ENCODE data around the gene INPP5D. TPM values are rescaled to one million over a fixed set of nuclear protein-coding genes. Genes with fewer than 3 reads are reported as not detected.

INPP5D gene
- total and polyA plus RNA-seq, 8 donors: 3.7 to 564 (median 8.5) TPM

- 68 to 78% (median 77%) methylated on average over 14 to 17 of the region's 17 CpGs for WGBS, 5 donors
- H3K4me3 ChIP-seq: no peak overlapping the region
- no peak for TF ChIP-seq EP300 (IDR thresholded peaks at IDR 0.05)
- TF ChIP-seq POLR2AphosphoS5 (IDR thresholded peaks at IDR 0.05): no peak
- no peak for TF ChIP-seq CTCF (IDR thresholded peaks at IDR 0.05)
- no peak for TF ChIP-seq POLR2A (IDR thresholded peaks at IDR 0.05)
- intact Hi-C loops (cut with DNase I; ENCODE audit: low total_unique reads): no loop called here
- peak in 1 of 2 donors; percentile 49 for DNase-seq
- no peaks in the 10 kb centered on the region for H3K9me3 ChIP-seq
- H3K27me3 ChIP-seq: no peaks in the 10 kb centered on the region
- peaks cover 0 to 9% (median 0%) of the 10 kb centered on the region in 4 donors for H3K4me1 ChIP-seq
- no peak overlapping the region for H3K27ac ChIP-seq
- H3K36me3 ChIP-seq: no peaks in the 10 kb centered on the region
Measured at GRCh38 chr2:233100192-233100998, 40.3 kb downstream of the INPP5D start.

GRCh38 chr2:233101141-233101540 lies 41.0 kb downstream of the INPP5D start:
- TF ChIP-seq POLR2A (IDR thresholded peaks at IDR 0.05): no peak
- TF ChIP-seq EP300 (IDR thresholded peaks at IDR 0.05): no peak
- no peak for TF ChIP-seq POLR2AphosphoS5 (IDR thresholded peaks at IDR 0.05)
- no peak for TF ChIP-seq CTCF (IDR thresholded peaks at IDR 0.05)
- Histone ChIP-seq H3K4me3 (no peak overlapping the region), H3K4me1 (peaks cover 0 to 9% (median 0%) of the 10 kb centered on the region in 4 donors), H3K9me3 (peaks cover 0 to 5% (median 0%) of the 10 kb centered on the region in 4 donors), H3K27ac (no peak overlapping the region), H3K36me3 (no peaks in the 10 kb centered on the region), H3K27me3 (no peaks in the 10 kb centered on the region)
- intact Hi-C loops (cut with DNase I; ENCODE audit: low total_unique reads): no loop called here
- 31 to 64% (median 57%) methylated on average over 4 of the region's 4 CpGs for whole genome bisulfite sequencing, 5 donors
- DNase-seq: no peak

- H3K4me3 ChIP-seq: no peak overlapping the region
- TF ChIP-seq EP300 (IDR thresholded peaks at IDR 0.05): no peak
- no peak for TF ChIP-seq CTCF (IDR thresholded peaks at IDR 0.05)
- no peak for TF ChIP-seq POLR2A (IDR thresholded peaks at IDR 0.05)
- TF ChIP-seq POLR2AphosphoS5 (IDR thresholded peaks at IDR 0.05): no peak
- intact Hi-C loops (cut with DNase I; ENCODE audit: low total_unique reads): no loop called here
- DNase-seq: no peak
- H3K27ac ChIP-seq: no peak overlapping the region
- H3K4me1 ChIP-seq: peaks cover 0 to 9% (median 0%) of the 10 kb centered on the region in 4 donors
- H3K36me3 ChIP-seq: no peaks in the 10 kb centered on the region
- H3K9me3 ChIP-seq: peaks cover 0 to 5% (median 0%) of the 10 kb centered on the region in 4 donors
- no peaks in the 10 kb centered on the region for H3K27me3 ChIP-seq
- 69 to 78% (median 74%) methylated on average over 8 of the region's 8 CpGs for WGBS, 5 donors
Measured at GRCh38 chr2:233101816-233102215, 41.7 kb downstream of the INPP5D start.

GRCh38 chr2:233105156-233105895 lies 45.2 kb downstream of the INPP5D start:
- Histone ChIP-seq H3K9me3 (peaks cover 0 to 5% (median 0%) of the 10 kb centered on the region in 4 donors), H3K27me3 (peaks cover 0 to 4% (median 0%) of the 10 kb centered on the region in 3 donors), H3K36me3 (no peaks in the 10 kb centered on the region), H3K4me1 (peaks cover 0 to 6% (median 2%) of the 10 kb centered on the region in 4 donors), H3K4me3 (no peak overlapping the region), H3K27ac (no peak overlapping the region)
- intact Hi-C loops (cut with DNase I; ENCODE audit: low total_unique reads): no loop called here
- TF ChIP-seq POLR2A (IDR thresholded peaks at IDR 0.05) (no peak), EP300 (IDR thresholded peaks at IDR 0.05) (no peak), CTCF (IDR thresholded peaks at IDR 0.05) (no peak), POLR2AphosphoS5 (IDR thresholded peaks at IDR 0.05) (no peak)
- no peak for DNase-seq
- WGBS, 5 donors: 89 to 94% (median 89%) methylated on average over 16 to 17 of the region's 17 CpGs

All from stomach (tissue), 9 donors.